GM21423 (cell line): Measurements from ENCODE around the gene ATXN3L.
"Not testable (repeated sequence)": the region's sequence is repeated elsewhere in the genome, so short reads cannot be mapped to it uniquely, and the experiment has no call there.

Source experiments
- ATAC-seq: cut with Tn5 transposase; IDR thresholded peaks from one replicate; pipeline ENCODE4 v1.9.1; 2021; ENCODE audit warnings: mild to moderate bottlenecking, moderate library complexity; ENCODE audit not compliant: unreplicated experiment

Gene ATXN3L

GRCh38 chrX:13307041-13307440 lies 12.8 kb downstream of the ATXN3L start:
- ATAC-seq: no peak

- ATAC-seq: no peak
Observed at GRCh38 chrX:13305108-13305507, 14.7 kb downstream of the ATXN3L start.

- no peak for ATAC-seq
Observed at GRCh38 chrX:13304052-13304451, 15.8 kb downstream of the ATXN3L start.

GRCh38 chrX:13303248-13303647 lies 16.6 kb downstream of the ATXN3L start:
- ATAC-seq: not testable (repeated sequence)

- no peak for ATAC-seq
Observed at GRCh38 chrX:13298836-13299235, 21.0 kb downstream of the ATXN3L start.

GRCh38 chrX:13295841-13296240 lies 24.0 kb downstream of the ATXN3L start:
- ATAC-seq: no peak

GRCh38 chrX:13293700-13294099 lies 26.2 kb downstream of the ATXN3L start:
- no peak for ATAC-seq

- no peak for ATAC-seq
Observed at GRCh38 chrX:13290891-13291614, 28.8 kb downstream of the ATXN3L start.

- no peak for ATAC-seq
Observed at GRCh38 chrX:13288671-13289070, 31.2 kb downstream of the ATXN3L start.

GRCh38 chrX:13287816-13288215 lies 32.0 kb downstream of the ATXN3L start:
- no peak for ATAC-seq

- no peak for ATAC-seq
Observed at GRCh38 chrX:13285693-13286092, 34.2 kb downstream of the ATXN3L start.

GRCh38 chrX:13285229-13285628 lies 34.6 kb downstream of the ATXN3L start:
- ATAC-seq: no peak

- no peak for ATAC-seq
Observed at GRCh38 chrX:13284570-13284969, 35.3 kb downstream of the ATXN3L start.

- no peak for ATAC-seq
Observed at GRCh38 chrX:13283950-13284546, 35.8 kb downstream of the ATXN3L start.

GRCh38 chrX:13283512-13283911 lies 36.3 kb downstream of the ATXN3L start:
- ATAC-seq: no peak

- no peak for ATAC-seq
Observed at GRCh38 chrX:13281289-13281688, 38.6 kb downstream of the ATXN3L start.

- no peak for ATAC-seq
Observed at GRCh38 chrX:13279279-13280018, 40.4 kb downstream of the ATXN3L start.

GRCh38 chrX:13277539-13277938 lies 42.3 kb downstream of the ATXN3L start:
- no peak for ATAC-seq

- ATAC-seq: no peak
Observed at GRCh38 chrX:13276991-13277390, 42.9 kb downstream of the ATXN3L start.

- ATAC-seq: no peak
Observed at GRCh38 chrX:13275031-13275430, 44.8 kb downstream of the ATXN3L start.

- ATAC-seq: no peak
Observed at GRCh38 chrX:13272426-13272825, 47.4 kb downstream of the ATXN3L start.

- ATAC-seq: no peak
Observed at GRCh38 chrX:13271511-13271910, 48.3 kb downstream of the ATXN3L start.
